Lower leg skin (tissue), 3 donors: Measurements from ENCODE around the gene CCNK.

Source experiments
- CTCF ChIP-seq, 3 donors: fragments of 450-650 bp; IDR thresholded peaks; one replicate each; pipeline ENCODE4 v1.5.1; 2016; ENCODE audit warnings: antibody characterized with exemption in 3 of 3, mild to moderate bottlenecking in 3 of 3, moderate library complexity in 2 of 3
- POLR2A ChIP-seq, 2 donors: fragments of 450-650 bp; IDR thresholded peaks; one replicate each; pipeline ENCODE4 v1.6.1; 2016 to 2017; ENCODE audit warnings: antibody characterized with exemption in 2 of 2, mild to moderate bottlenecking in 1 of 2, moderate library complexity in 1 of 2

GRCh38 chr14:99543370-99543769 lies 62.2 kb downstream of the CCNK start:
- TF ChIP-seq CTCF (IDR thresholded peaks at IDR 0.05) (no peak), POLR2A (IDR thresholded peaks at IDR 0.05) (no peak)
